Measurements from ENCODE around the gene C3orf18. TPM values are rescaled to one million over a fixed set of nuclear protein-coding genes. Genes with fewer than 3 reads are reported as not detected.
A peak's percentile ranks its signal among the peaks of the same experiment; 100 is the strongest.

C3orf18 gene
- total and polyA plus RNA-seq, 9 of the 15 experiments (the other 6 are each of a cell fraction or from before 2014, with no cell fraction given): 0.01 to 2.3 (median 0.94) TPM

DNA sequence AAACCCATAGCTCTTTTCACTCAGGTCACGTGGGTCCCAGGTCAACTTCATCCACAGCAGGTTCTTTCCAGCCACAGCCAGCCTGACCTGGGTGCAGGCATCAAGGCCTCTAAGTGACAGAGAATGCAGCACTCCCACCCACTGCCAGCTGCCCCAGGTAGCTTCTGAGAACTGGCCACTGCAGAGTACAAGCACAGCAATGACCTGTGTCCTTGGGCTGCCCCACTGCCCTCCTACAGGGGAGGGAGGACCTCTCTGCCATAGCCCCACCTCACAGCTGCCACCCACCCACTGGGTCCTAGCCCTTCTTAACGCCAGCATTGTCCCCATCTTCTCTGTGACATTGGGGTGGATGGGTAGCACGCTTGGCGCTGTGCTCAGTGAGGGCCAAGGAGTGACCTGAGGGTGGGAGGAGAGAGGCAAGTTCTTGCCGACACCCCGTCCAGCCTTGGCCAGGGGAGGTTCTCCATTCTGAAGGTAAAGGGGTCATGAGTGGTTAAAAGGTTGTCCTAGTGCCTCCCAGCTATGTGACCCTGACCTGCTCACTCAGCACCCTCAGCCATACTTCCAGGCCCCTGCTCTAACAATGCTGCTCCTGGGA is 31.7 kb upstream of the C3orf18 start:
- no peak overlapping the region for H3K4me2 ChIP-seq (ENCODE audit: insufficient read depth, low read length)
- no peak for ATAC-seq
- no peak for DNase-seq (ENCODE audit: extremely low read depth in 1 of 4, low spot score in 3 of 4)
- peaks cover 43 to 59% of the 10 kb centered on the region in 2 experiments for H3K4me1 ChIP-seq (replicated peaks in 1 of 2; ENCODE audit: control insufficient read depth in 2 of 2, insufficient read depth in 2 of 2, low read length in 2 of 2)
- no peaks in the 10 kb centered on the region for H3K9me1 ChIP-seq (ENCODE audit: control insufficient read depth, insufficient read depth, low read length)
- 100% methylated on average over 3 of the region's 6 CpGs for WGBS (ENCODE audit: insufficient coverage, low coverage, missing lambda C conversion rate)
- peak overlapping the region; percentile 65; the same call in 1 of the 2 replicates for H2AFZ ChIP-seq (ENCODE audit: low read depth, low read length)
- intact Hi-C loops (cut with micrococcal nuclease) (no loop called here), in situ Hi-C loops (cut with MboI) (no loop called here)
- H3K79me2 ChIP-seq (ENCODE audit: control insufficient read depth, insufficient read depth, low read length): peaks cover 15% of the 10 kb centered on the region
- FAIRE-seq: peak; percentile 65
- no peaks in the 10 kb centered on the region for H4K20me1 ChIP-seq (replicated peaks; ENCODE audit: control insufficient read depth, insufficient read depth, low read length)
- ChIA-PET POLR2A (interaction anchor here (0.7 to 1.4 kb wide), 5 partner anchors 9 to 254 kb away, joined by 3 to 8 read pairs (median 4); partner anchors contain the start of genes CISH and ZMYND10), CTCF (ENCODE audit: low intra/inter-chr PET ratio) (no interaction called here)
- H3K9ac ChIP-seq (ENCODE audit: insufficient read depth in 1 of 2, low read depth in 2 of 2, low read length in 2 of 2): peak overlapping the region; percentile 74 to 89
- peak overlapping the region; percentile 96 for H3K27ac ChIP-seq (ENCODE audit: extremely low read depth, low read depth, low read length)
- no peaks in the 10 kb centered on the region for H3K9me3 ChIP-seq (replicated peaks; ENCODE audit: control insufficient read depth, insufficient read depth, low read depth, low read length)
- no peaks in the 10 kb centered on the region for H3K27me3 ChIP-seq (ENCODE audit: control insufficient read depth in 2 of 2, insufficient read depth in 2 of 2, low read length in 2 of 2)
- BruUV-seq (replicated peaks): no TSS peak
- H3K4me3 ChIP-seq: no peak overlapping the region
- H3K36me3 ChIP-seq (ENCODE audit: control insufficient read depth, insufficient read depth, low read length): peaks cover 8% of the 10 kb centered on the region; the same call in 2 of the 3 replicates
- TF ChIP-seq, protein P1, sequence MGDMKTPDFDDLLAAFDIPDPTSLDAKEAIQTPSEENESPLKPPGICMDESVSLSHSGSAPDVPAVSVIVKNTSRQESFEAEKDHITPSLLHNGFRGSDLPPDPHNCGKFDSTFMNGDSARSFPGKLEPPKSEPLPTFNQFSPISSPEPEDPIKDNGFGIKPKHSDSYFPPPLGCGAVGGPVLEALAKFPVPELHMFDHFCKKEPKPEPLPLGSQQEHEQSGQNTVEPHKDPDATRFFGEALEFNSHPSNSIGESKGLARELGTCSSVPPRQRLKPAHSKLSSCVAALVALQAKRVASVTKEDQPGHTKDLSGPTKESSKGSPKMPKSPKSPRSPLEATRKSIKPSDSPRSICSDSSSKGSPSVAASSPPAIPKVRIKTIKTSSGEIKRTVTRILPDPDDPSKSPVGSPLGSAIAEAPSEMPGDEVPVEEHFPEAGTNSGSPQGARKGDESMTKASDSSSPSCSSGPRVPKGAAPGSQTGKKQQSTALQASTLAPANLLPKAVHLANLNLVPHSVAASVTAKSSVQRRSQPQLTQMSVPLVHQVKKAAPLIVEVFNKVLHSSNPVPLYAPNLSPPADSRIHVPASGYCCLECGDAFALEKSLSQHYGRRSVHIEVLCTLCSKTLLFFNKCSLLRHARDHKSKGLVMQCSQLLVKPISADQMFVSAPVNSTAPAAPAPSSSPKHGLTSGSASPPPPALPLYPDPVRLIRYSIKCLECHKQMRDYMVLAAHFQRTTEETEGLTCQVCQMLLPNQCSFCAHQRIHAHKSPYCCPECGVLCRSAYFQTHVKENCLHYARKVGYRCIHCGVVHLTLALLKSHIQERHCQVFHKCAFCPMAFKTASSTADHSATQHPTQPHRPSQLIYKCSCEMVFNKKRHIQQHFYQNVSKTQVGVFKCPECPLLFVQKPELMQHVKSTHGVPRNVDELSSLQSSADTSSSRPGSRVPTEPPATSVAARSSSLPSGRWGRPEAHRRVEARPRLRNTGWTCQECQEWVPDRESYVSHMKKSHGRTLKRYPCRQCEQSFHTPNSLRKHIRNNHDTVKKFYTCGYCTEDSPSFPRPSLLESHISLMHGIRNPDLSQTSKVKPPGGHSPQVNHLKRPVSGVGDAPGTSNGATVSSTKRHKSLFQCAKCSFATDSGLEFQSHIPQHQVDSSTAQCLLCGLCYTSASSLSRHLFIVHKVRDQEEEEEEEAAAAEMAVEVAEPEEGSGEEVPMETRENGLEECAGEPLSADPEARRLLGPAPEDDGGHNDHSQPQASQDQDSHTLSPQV (IDR thresholded peaks at IDR 0.05): peak; percentile 14; the same call in 1 of the 2 replicates
- TF ChIP-seq ZNF232 (CRISPR knock-in tag; IDR thresholded peaks at IDR 0.05): 0 out of 2 replicates have a peak, but pooled peaks have one; percentile 22
- TF ChIP-seq HNRNPUL1 (IDR thresholded peaks at IDR 0.05; ENCODE audit: low read length): no peak
- no peak for TF ChIP-seq ZNF766 (CRISPR knock-in tag; conservative IDR thresholded peaks at IDR 0.05)
- no peak for TF ChIP-seq MED1 (CRISPR knock-in tag; IDR thresholded peaks at IDR 0.05; ENCODE audit: borderline replicate concordance)
- peak; percentile 7; the same call in 1 of the 2 replicates for TF ChIP-seq RBFOX2 (IDR thresholded peaks at IDR 0.05; ENCODE audit: low read depth, low read length)
- no peak for TF ChIP-seq EWSR1 (IDR thresholded peaks at IDR 0.05; ENCODE audit: borderline replicate concordance, low read depth, partially characterized antibody)
- TF ChIP-seq, protein P2, sequence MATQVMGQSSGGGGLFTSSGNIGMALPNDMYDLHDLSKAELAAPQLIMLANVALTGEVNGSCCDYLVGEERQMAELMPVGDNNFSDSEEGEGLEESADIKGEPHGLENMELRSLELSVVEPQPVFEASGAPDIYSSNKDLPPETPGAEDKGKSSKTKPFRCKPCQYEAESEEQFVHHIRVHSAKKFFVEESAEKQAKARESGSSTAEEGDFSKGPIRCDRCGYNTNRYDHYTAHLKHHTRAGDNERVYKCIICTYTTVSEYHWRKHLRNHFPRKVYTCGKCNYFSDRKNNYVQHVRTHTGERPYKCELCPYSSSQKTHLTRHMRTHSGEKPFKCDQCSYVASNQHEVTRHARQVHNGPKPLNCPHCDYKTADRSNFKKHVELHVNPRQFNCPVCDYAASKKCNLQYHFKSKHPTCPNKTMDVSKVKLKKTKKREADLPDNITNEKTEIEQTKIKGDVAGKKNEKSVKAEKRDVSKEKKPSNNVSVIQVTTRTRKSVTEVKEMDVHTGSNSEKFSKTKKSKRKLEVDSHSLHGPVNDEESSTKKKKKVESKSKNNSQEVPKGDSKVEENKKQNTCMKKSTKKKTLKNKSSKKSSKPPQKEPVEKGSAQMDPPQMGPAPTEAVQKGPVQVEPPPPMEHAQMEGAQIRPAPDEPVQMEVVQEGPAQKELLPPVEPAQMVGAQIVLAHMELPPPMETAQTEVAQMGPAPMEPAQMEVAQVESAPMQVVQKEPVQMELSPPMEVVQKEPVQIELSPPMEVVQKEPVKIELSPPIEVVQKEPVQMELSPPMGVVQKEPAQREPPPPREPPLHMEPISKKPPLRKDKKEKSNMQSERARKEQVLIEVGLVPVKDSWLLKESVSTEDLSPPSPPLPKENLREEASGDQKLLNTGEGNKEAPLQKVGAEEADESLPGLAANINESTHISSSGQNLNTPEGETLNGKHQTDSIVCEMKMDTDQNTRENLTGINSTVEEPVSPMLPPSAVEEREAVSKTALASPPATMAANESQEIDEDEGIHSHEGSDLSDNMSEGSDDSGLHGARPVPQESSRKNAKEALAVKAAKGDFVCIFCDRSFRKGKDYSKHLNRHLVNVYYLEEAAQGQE (IDR thresholded peaks at IDR 0.05; ENCODE audit: borderline replicate concordance): peak; percentile 50
- TF ChIP-seq, protein P2 (CRISPR knock-in tag; IDR thresholded peaks at IDR 0.05; ENCODE audit: low read depth): no peak
- no peak for TF ChIP-seq KLF6 (CRISPR knock-in tag; IDR thresholded peaks at IDR 0.05; ENCODE audit: borderline replicate concordance)
